ENCODE data around the gene LUZP4. TPM values are rescaled to one million over a fixed set of nuclear protein-coding genes. Genes with fewer than 3 reads are reported as not detected.

The LUZP4 gene
- total RNA-seq, result not detected

- Mint-ChIP-seq H3K27ac (no peak within 1 kb of the TSS), H3K9me3 (no peaks in the 10 kb centered on the region), H3K4me3 (no peak within 1 kb of the TSS), H3K4me1 (ENCODE audit: low read depth in 2 of 2) (no peaks in the 10 kb centered on the region), H3K36me3 (no peaks in the 10 kb centered on the region), H3K27me3 (no peaks in the 10 kb centered on the region)
- ATAC-seq (no peak), DNase-seq (ENCODE audit: low spot score) (no peak)
These were observed at the start of gene LUZP4 for GRCh38 chrX:115289465-115289864. Gene LUZP4 (plus strand): TSS chrX:115289715. CDS start chrX:115289760, 45 bp downstream.

DNA sequence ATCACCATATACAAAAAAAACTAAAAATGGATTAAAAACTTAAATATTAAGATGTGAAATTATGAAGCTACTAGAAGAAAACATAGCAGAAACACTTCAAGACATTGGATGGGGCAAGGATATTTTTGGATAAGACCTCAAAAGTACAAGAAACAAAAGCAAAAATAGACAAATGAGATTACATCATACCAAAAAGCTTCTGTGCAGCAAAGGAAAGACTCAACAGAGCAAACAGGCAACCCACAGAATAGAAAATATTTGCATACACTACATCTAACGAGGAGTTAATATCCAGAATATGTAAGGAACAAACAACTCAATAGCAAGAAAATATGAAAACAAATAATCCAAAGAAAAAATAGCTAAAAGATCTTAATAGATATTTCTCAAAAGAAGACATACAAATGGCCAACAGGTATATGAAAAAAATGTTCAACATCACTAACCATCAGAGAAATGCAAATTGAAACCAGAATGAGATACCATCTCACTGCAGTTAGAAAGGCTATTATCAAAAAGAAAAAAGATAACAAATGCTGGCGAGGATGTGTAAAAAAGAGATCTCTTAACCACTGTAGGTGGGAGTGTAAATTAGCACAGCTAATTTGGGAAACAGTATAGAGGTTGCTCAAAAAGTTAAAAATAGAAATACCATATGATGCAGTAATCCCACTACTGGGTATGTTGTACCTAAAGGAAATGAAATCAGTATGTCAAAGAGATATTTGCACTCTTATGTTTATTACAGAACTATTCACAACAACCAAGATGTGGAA is 37.9 kb upstream of the LUZP4 start:
- Mint-ChIP-seq H3K27me3 (peaks cover 0 to 6% of the 10 kb centered on the region in 2 donors), H3K4me3 (no peak overlapping the region), H3K36me3 (no peaks in the 10 kb centered on the region), H3K9me3 (no peaks in the 10 kb centered on the region), H3K4me1 (ENCODE audit: low read depth in 2 of 2) (no peaks in the 10 kb centered on the region), H3K27ac (no peak overlapping the region)
- DNase-seq (ENCODE audit: low spot score), result no peak
- no peak for ATAC-seq

GRCh38 chrX:115255003-115255402 is 34.5 kb upstream of the LUZP4 start:
- ATAC-seq, result no peak
- no peak overlapping the region for H3K4me3 Mint-ChIP-seq
- DNase-seq (ENCODE audit: low spot score), result no peak
- peaks cover 0 to 16% of the 10 kb centered on the region in 2 donors for H3K27me3 Mint-ChIP-seq
- H3K36me3 Mint-ChIP-seq, result no peaks in the 10 kb centered on the region
- H3K4me1 Mint-ChIP-seq (ENCODE audit: low read depth in 2 of 2), result no peaks in the 10 kb centered on the region
- H3K9me3 Mint-ChIP-seq, result no peaks in the 10 kb centered on the region
- no peak overlapping the region for H3K27ac Mint-ChIP-seq

GRCh38 chrX:115257711-115258110 is 31.8 kb upstream of the LUZP4 start:
- H3K9me3 Mint-ChIP-seq, result no peaks in the 10 kb centered on the region
- H3K27me3 Mint-ChIP-seq, result peaks cover 0 to 20% of the 10 kb centered on the region in 2 donors
- ATAC-seq (no peak), DNase-seq (ENCODE audit: low spot score) (no peak)
- no peaks in the 10 kb centered on the region for H3K4me1 Mint-ChIP-seq (ENCODE audit: low read depth in 2 of 2)
- no peak overlapping the region for H3K4me3 Mint-ChIP-seq
- H3K27ac Mint-ChIP-seq, result no peak overlapping the region
- H3K36me3 Mint-ChIP-seq, result no peaks in the 10 kb centered on the region

GRCh38 chrX:115259238-115259875 is 30.2 kb upstream of the LUZP4 start:
- Mint-ChIP-seq H3K27me3 (peaks cover 0 to 19% of the 10 kb centered on the region in 2 donors), H3K27ac (no peak overlapping the region), H3K36me3 (no peaks in the 10 kb centered on the region), H3K4me1 (ENCODE audit: low read depth in 2 of 2) (no peaks in the 10 kb centered on the region), H3K4me3 (no peak overlapping the region), H3K9me3 (no peaks in the 10 kb centered on the region)
- DNase-seq (ENCODE audit: low spot score), result no peak
- no peak for ATAC-seq

DNA sequence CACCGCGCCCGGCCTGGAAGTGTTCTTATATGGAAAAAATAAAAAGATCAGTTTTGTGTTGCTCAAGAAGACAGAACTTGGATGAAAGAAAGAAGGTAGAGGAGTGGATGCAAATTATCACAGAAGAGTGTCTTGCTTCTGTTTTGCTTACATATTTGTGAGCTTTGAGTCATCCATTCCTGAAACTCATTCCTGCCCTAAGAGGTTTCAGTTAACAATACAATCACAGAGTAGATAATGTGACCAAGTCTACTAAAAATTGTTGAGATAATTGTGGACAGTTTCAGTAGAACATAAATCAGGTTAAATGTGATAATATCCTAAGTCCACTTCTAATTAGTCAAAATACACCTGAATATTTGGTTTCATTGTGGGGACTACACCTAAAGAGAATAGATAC is 29.2 kb upstream of the LUZP4 start:
- ATAC-seq (no peak), DNase-seq (ENCODE audit: low spot score) (no peak)
- Mint-ChIP-seq H3K9me3 (no peaks in the 10 kb centered on the region), H3K27me3 (peaks cover 0 to 19% of the 10 kb centered on the region in 2 donors), H3K36me3 (no peaks in the 10 kb centered on the region), H3K4me1 (ENCODE audit: low read depth in 2 of 2) (no peaks in the 10 kb centered on the region), H3K4me3 (no peak overlapping the region), H3K27ac (no peak overlapping the region)

DNA sequence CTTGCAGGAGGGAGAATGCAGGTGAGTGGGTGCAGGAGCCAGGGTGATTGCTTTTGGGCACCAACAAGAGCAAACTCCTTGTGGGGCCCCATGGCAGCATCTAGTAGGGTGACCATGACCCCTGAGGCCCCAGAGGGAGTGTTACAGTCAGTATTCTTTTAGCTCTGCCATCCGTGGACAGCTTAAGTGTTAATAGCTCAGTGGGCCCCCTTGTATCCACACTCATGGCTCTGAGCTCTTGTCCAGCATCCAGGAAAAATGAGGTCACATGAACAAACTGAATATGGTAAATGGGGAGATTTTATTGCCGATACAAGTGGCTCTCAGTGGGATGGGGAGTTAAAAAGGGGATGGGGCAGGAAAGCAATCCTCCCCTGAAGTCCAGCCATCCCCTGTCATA is 28.4 kb upstream of the LUZP4 start:
- Mint-ChIP-seq H3K4me3 (no peak overlapping the region), H3K27me3 (peaks cover 0 to 19% of the 10 kb centered on the region in 2 donors), H3K9me3 (no peaks in the 10 kb centered on the region), H3K4me1 (ENCODE audit: low read depth in 2 of 2) (no peaks in the 10 kb centered on the region), H3K27ac (no peak overlapping the region), H3K36me3 (no peaks in the 10 kb centered on the region)
- DNase-seq (ENCODE audit: low spot score) (no peak), ATAC-seq (no peak)

GRCh38 chrX:115264009-115264408 is 25.5 kb upstream of the LUZP4 start:
- Mint-ChIP-seq H3K36me3 (no peaks in the 10 kb centered on the region), H3K27ac (no peak overlapping the region), H3K4me1 (ENCODE audit: low read depth in 2 of 2) (no peaks in the 10 kb centered on the region), H3K9me3 (no peaks in the 10 kb centered on the region), H3K27me3 (peaks cover 0 to 15% of the 10 kb centered on the region in 2 donors), H3K4me3 (no peak overlapping the region)
- no peak for DNase-seq (ENCODE audit: low spot score)
- ATAC-seq, result no peak

DNA sequence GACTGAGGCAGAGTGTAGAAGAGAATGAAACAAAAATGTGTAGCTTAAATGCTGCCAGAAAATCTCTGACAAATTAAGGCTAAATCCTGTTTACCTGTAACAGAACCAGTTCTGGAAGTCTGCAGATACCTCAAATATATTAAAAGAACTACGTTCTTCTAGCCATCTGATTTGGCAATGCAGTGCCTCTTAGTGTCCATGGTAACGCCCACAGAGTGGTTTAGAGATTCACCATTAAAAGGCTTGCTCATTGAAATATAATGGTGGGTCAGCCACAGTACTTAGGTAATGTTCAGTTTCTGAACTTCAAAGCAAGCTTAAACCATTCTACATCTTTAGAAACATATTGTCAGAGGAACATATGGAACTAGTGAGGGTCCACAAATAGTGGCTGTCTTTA is 23.2 kb upstream of the LUZP4 start:
- no peak for DNase-seq (ENCODE audit: low spot score)
- Mint-ChIP-seq H3K4me1 (ENCODE audit: low read depth in 2 of 2) (no peaks in the 10 kb centered on the region), H3K36me3 (no peaks in the 10 kb centered on the region), H3K4me3 (no peak overlapping the region), H3K27me3 (peaks cover 0 to 16% of the 10 kb centered on the region in 2 donors), H3K27ac (no peak overlapping the region), H3K9me3 (no peaks in the 10 kb centered on the region)
- no peak for ATAC-seq

GRCh38 chrX:115268421-115268820 is 21.1 kb upstream of the LUZP4 start:
- Mint-ChIP-seq H3K36me3 (no peaks in the 10 kb centered on the region), H3K4me3 (no peak overlapping the region), H3K9me3 (no peaks in the 10 kb centered on the region), H3K27ac (no peak overlapping the region), H3K4me1 (ENCODE audit: low read depth in 2 of 2) (no peaks in the 10 kb centered on the region), H3K27me3 (peaks cover 0 to 11% of the 10 kb centered on the region in 2 donors)
- DNase-seq (ENCODE audit: low spot score) (no peak), ATAC-seq (no peak)

DNA sequence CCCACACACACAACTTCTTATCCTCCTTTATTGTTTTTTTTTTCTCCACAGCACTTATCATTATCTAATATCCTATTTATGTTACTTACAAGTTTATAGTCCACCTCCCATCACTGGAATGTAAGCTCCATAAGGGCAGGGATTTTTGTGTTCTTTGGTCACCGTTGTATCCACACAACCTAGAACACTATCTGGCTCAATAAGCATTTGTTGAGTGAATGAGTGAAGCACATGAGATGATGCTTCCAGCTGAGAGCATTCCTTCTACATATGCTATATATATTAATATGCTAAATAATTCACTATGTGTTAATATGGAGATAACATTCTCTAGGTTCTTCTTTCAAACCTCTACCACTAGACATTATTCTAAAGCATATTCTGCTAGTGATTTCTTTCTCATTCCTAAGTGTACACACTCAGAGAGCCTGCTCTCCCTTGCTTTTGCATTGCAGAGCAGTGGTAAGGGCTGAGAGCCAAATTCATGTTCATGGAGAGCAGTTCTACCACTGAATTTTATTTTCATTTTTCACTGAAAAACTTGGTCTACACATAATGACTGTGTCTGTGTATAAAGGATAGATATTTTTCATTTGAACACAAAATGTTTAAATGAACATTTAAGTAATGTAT is 20.3 kb upstream of the LUZP4 start:
- Mint-ChIP-seq H3K4me3 (no peak overlapping the region), H3K4me1 (ENCODE audit: low read depth in 2 of 2) (no peaks in the 10 kb centered on the region), H3K27ac (no peak overlapping the region), H3K27me3 (peaks cover 0 to 11% of the 10 kb centered on the region in 2 donors), H3K9me3 (no peaks in the 10 kb centered on the region), H3K36me3 (no peaks in the 10 kb centered on the region)
- no peak for ATAC-seq
- no peak for DNase-seq (ENCODE audit: low spot score)

GRCh38 chrX:115284877-115285276 is 4.6 kb upstream of the LUZP4 start:
- H3K9me3 Mint-ChIP-seq, result no peaks in the 10 kb centered on the region
- peaks cover 0 to 2% of the 10 kb centered on the region in 2 donors for H3K27me3 Mint-ChIP-seq
- ATAC-seq (no peak), DNase-seq (ENCODE audit: low spot score) (no peak)
- no peaks in the 10 kb centered on the region for H3K36me3 Mint-ChIP-seq
- no peaks in the 10 kb centered on the region for H3K4me1 Mint-ChIP-seq (ENCODE audit: low read depth in 2 of 2)
- no peak overlapping the region for H3K4me3 Mint-ChIP-seq
- H3K27ac Mint-ChIP-seq, result no peak overlapping the region

- Mint-ChIP-seq H3K9me3 (no peaks in the 10 kb centered on the region), H3K4me3 (no peak overlapping the region), H3K36me3 (no peaks in the 10 kb centered on the region), H3K4me1 (ENCODE audit: low read depth in 2 of 2) (no peaks in the 10 kb centered on the region), H3K27ac (no peak overlapping the region), H3K27me3 (peaks cover 0 to 2% of the 10 kb centered on the region in 2 donors)
- DNase-seq (ENCODE audit: low spot score) (no peak), ATAC-seq (no peak)
These were observed 7.7 kb downstream of the LUZP4 start for GRCh38 chrX:115297189-115297588.

GRCh38 chrX:115311139-115311538 is 21.6 kb downstream of the LUZP4 start:
- H3K9me3 Mint-ChIP-seq, result no peaks in the 10 kb centered on the region
- no peaks in the 10 kb centered on the region for H3K36me3 Mint-ChIP-seq
- H3K27ac Mint-ChIP-seq, result no peak overlapping the region
- no peak overlapping the region for H3K4me3 Mint-ChIP-seq
- ATAC-seq, result no peak
- peaks cover 0 to 16% of the 10 kb centered on the region in 2 donors for H3K27me3 Mint-ChIP-seq
- no peaks in the 10 kb centered on the region for H3K4me1 Mint-ChIP-seq (ENCODE audit: low read depth in 2 of 2)
- DNase-seq (ENCODE audit: low spot score), result no peak

Data from natural killer cell treated with Interleukin-12 subunit alpha and Interleukin-12 subunit beta and Interleukin-15 and Interleukin-18, amount 100 ng/mL, for 72 hours (primary cell).